HG02763 (cell line): ENCODE data around the gene SPATA6L.
"Not testable (repeated sequence)": the region's sequence is repeated elsewhere in the genome, so short reads cannot be mapped to it uniquely, and the experiment has no call there.

Experiments
- ATAC-seq: cut with Tn5 transposase; IDR thresholded peaks from one replicate; pipeline ENCODE4 v1.9.1; 2021; ENCODE audit warnings: mild to moderate bottlenecking, moderate library complexity; ENCODE audit not compliant: unreplicated experiment

Gene SPATA6L

GRCh38 chr9:4678679-4679267, 12.5 kb upstream of the SPATA6L start:
- ATAC-seq: peak; percentile 2

- ATAC-seq: no peak
Observed at GRCh38 chr9:4677392-4677791, 11.1 kb upstream of the SPATA6L start.

- no peak for ATAC-seq
Observed at GRCh38 chr9:4674783-4675182, 8.5 kb upstream of the SPATA6L start.

DNA sequence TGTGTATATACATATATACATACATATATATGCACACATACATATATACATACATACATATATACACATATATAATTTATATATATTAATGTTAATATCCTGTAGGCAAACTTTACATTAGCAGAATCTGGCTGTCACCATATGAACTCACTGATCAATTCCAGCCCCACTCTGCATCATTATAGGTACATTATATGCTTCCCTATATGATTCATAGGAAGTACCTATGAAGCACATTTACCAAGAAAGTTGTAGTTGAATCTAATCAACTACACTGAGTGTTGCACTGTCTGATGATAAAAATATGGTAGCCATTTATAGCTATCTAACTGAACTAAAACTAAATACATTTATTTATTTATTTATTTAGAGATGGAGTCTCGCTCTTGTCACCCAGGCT, 5.5 kb upstream of the SPATA6L start:
- ATAC-seq: no peak

GRCh38 chr9:4670591-4670990, 4.3 kb upstream of the SPATA6L start:
- ATAC-seq: no peak

- no peak for ATAC-seq
Observed at GRCh38 chr9:4669890-4670289, 3.6 kb upstream of the SPATA6L start.

GRCh38 chr9:4668604-4669003, 2.3 kb upstream of the SPATA6L start:
- ATAC-seq: no peak

- ATAC-seq: no peak
Observed at GRCh38 chr9:4667681-4668080, 1.4 kb upstream of the SPATA6L start.

DNA sequence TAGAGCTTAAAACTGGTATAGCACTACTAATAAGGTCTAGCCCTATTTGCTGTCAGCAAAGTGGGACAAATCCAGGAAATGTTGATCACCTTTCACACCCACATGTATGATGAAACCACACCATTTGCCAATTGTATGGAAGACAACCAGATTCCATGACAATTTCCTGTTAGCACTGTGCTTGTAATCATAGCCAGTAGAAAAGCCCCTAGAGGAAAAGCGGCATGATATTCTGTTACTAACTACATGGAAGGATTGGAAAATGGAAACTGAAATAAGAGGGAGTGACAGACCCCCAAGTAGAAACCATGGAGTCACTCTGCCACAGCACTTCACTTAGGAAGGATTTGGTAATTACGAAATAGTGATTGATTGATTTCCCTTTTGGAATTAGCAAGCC, 923 bp downstream of the SPATA6L start:
- ATAC-seq: no peak

GRCh38 chr9:4663956-4664355, 2.3 kb downstream of the SPATA6L start:
- ATAC-seq: no peak

DNA sequence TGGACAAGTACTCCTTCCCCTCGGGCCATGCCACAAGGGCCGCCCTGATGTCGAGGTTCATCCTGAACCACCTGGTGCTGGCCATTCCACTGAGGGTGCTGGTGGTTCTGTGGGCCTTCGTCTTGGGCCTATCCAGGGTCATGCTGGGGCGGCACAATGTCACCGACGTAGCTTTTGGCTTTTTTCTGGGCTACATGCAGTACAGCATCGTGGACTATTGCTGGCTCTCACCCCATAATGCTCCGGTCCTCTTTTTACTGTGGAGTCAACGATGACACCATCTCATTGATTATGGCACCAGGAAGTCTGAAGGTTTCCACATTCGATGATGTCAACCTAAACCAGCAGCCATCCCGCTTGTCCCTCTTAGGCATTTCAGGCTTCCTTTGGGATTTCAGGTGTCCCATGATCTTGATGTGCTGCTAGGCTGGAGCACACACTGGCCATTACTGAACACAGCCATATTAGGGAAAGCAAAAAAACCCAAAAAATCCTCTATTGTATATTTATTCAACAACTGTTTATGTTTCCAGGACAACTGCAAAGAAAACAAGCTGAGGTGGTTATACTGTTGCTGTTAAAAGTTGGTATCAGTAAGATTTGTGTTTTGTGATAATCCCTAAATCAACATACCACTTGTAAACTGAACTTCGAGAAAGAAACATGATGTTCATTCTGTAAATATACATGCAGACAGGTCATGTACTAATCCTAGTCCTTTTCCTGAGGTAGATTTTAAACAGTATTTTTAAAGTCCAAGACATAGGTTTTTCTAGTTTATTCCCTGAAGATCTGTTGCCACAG, 3.1 kb downstream of the SPATA6L start:
- no peak for ATAC-seq

DNA sequence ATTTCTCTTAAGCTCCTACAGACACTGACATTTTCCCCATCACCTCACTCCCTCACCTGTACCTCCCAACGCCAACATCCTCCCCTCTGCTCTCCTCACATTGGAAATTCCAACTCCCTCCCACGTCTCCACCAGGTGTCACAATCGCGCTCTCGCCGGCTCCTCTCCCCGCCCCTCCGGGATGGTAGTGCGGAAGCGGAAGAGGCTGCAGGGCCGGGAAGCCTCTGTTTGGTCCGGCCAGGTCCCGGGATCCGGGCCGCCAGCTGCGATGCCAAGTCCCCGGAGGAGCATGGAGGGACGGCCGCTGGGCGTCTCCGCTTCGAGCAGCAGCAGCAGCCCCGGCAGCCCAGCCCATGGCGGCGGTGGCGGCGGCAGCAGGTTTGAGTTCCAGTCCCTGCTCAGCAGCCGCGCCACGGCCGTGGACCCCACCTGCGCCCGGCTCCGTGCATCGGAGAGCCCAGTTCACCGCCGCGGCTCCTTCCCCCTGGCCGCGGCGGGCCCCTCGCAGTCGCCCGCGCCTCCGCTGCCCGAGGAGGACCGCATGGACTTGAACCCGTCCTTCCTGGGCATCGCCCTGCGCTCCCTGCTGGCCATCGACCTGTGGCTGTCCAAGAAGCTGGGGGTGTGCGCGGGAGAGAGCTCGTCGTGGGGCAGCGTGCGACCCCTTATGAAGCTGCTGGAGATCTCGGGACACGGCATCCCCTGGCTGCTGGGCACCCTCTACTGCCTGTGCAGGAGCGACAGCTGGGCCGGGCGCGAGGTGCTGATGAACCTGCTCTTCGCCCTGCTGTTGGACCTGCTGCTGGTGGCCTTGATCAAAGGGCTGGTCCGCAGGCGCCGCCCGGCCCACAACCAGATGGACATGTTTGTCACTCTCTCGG, 3.9 kb downstream of the SPATA6L start, which contains the start of gene PLPP6:
Gene PLPP6 (plus strand): TSS at position 187 of the 881 bp plus-strand sequence. CDS start 82 bp downstream, at position 269.
- peak; percentile 85 for ATAC-seq

- no peak for ATAC-seq
Observed at GRCh38 chr9:4661611-4662010, 4.7 kb downstream of the SPATA6L start.

DNA sequence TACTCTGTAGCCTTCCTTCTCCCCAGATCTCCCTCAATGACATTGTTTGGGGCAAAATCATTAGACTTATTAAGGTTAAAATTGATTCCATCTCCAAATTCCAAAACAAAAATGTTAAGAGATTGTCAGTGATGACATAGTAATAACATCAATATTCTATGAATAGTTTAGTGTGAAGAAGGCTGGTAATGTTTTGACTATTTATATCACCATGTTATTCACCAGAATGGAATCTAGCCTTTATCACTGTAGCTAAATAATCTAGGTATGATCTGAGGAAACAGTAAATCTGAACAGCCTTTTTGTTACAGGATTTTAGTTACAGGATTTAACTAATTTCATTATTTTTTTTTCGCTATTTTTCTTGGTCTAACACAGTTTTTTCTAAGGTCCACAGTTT, 5.1 kb downstream of the SPATA6L start:
- no peak for ATAC-seq

DNA sequence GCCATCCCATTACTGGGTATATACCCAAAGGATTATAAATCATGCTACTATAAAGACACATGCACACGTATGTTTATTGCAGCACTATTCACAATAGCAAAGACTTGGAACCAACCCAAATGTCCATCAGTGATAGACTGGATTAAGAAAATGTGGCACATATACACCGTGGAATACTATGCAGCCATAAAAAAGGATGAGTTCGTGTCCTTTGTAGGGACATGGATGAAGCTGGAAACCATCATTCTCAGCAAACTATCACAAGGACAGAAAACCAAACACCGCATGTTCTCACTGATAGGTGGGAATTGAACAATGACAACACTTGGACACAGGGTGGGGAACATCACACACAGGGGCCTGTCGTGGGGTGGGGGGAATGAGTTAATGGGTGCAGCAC, 5.6 kb downstream of the SPATA6L start:
- ATAC-seq: not testable (repeated sequence)

GRCh38 chr9:4657426-4658159, 8.7 kb downstream of the SPATA6L start:
- no peak for ATAC-seq

- ATAC-seq: no peak
Observed at GRCh38 chr9:4656621-4657020, 9.7 kb downstream of the SPATA6L start.

DNA sequence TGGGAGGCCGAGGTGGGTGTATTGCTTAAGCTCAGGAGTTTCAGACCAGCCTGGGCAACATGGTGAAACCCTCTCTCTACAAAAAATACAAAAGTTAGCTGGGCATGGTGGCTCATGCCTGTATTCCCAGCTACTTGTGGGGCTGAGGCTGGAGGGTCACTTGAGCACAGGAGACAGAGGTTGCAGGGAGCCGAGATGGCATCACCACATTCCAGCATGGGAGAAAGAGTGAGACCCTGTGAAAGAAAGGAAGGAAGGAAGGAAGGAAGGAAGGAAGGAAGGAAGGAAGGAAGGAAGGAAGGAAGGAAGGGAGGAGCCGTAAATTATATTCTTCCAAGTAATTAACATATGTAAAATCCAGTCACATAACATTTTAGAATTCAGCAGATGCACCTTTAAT, 10.1 kb downstream of the SPATA6L start:
- ATAC-seq: not testable (repeated sequence)

DNA sequence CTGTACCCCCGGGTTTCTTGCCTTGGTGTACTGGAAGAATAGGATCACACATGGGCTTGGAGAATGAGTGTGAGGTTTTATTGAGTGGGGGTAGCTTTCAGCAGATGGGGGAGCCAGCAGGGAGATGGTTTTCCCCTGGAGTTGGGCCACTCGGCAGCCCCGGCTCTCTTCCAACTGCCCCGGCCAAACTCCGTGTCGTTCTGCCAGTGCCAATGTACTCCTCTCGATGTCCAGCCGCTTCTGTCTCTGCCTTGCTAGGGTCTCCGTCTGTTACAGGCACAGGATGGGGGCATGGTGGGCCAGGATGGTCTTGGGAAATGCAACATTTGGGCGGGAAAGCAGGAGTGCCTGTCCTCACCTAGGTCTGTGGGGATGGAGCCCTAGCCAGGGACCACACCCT, 11.7 kb downstream of the SPATA6L start:
- no peak for ATAC-seq

DNA sequence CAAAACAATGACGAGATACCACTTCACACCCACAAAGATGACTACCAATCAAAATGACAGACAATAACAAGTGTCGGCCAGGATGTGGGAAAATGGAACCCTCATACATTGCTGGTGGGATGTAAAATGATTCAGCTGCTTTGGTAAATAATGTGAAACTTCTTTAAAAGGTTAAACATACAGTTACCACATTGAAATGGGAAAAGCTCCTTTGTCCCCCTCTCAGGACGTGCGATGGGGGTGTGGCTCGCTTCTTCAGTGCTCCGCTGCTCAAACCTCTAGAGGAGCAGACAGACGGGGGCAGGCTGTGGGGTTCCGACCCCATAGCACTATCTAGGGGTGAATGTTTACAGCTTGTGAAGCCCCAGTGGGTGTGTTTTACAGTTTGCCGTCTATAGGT, 12.2 kb downstream of the SPATA6L start:
- no peak for ATAC-seq

DNA sequence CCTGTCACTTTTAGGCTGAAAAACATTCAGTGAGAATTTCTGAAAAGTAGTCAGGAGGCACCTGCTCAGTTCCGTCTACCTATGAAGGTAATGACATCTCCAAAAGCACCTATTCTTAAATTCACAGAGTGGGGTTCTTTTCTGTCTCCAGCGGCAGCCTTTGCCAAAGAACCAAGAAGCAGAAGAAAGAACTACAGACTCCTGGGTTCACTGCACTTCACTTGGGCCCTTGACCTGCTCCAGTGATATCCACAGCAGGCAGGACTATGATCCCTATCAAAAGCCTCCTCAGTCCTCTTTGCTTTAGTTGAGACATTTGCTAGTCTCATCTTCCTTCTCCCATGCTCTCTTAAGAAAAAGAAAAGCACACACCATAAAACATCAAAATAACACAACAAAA, 23.9 kb downstream of the SPATA6L start:
- ATAC-seq: no peak
